Measurements from ENCODE around the gene CORO2B. TPM values are rescaled to one million over a fixed set of nuclear protein-coding genes. Genes with fewer than 3 reads are reported as not detected.
A peak's percentile ranks its signal among the peaks of the same experiment; 100 is the strongest.

The CORO2B gene
- total and polyA plus RNA-seq, 2 experiments from 2014 or later = 2.9 to 3.0 TPM

- TF ChIP-seq CTCF (IDR thresholded peaks at IDR 0.05; ENCODE audit: low read depth, low read length) = no peak
- no peak overlapping the region for H3K4me3 ChIP-seq
- H3K27ac ChIP-seq = no peak overlapping the region
- no peaks in the 10 kb centered on the region for H3K9me3 ChIP-seq (ENCODE audit: low read depth)
- no peaks in the 10 kb centered on the region for H3K36me3 ChIP-seq
- no peaks in the 10 kb centered on the region for H3K27me3 ChIP-seq
- H3K4me1 ChIP-seq (ENCODE audit: low read depth) = peaks cover 13% of the 10 kb centered on the region
- no peak for DNase-seq (ENCODE audit: low read depth in 1 of 2, low spot score in 1 of 2)
Measured at GRCh38 chr15:68585574-68586273, 6.9 kb downstream of the CORO2B start.

GRCh38 chr15:68586274-68586961, 7.6 kb downstream of the CORO2B start:
- no peaks in the 10 kb centered on the region for H3K27me3 ChIP-seq
- no peak for TF ChIP-seq CTCF (IDR thresholded peaks at IDR 0.05; ENCODE audit: low read depth, low read length)
- peak in 1 of 2 donors; percentile 25 for DNase-seq (ENCODE audit: low read depth in 1 of 2, low spot score in 1 of 2)
- H3K4me3 ChIP-seq = no peak overlapping the region
- peaks cover 13% of the 10 kb centered on the region for H3K4me1 ChIP-seq (ENCODE audit: low read depth)
- no peaks in the 10 kb centered on the region for H3K9me3 ChIP-seq (ENCODE audit: low read depth)
- no peak overlapping the region for H3K27ac ChIP-seq
- H3K36me3 ChIP-seq = no peaks in the 10 kb centered on the region

- H3K4me1 ChIP-seq (ENCODE audit: low read depth) = peaks cover 13% of the 10 kb centered on the region
- H3K27me3 ChIP-seq = no peaks in the 10 kb centered on the region
- H3K4me3 ChIP-seq = no peak overlapping the region
- no peaks in the 10 kb centered on the region for H3K36me3 ChIP-seq
- no peak for DNase-seq (ENCODE audit: low read depth in 1 of 2, low spot score in 1 of 2)
- no peak overlapping the region for H3K27ac ChIP-seq
- no peaks in the 10 kb centered on the region for H3K9me3 ChIP-seq (ENCODE audit: low read depth)
- TF ChIP-seq CTCF (IDR thresholded peaks at IDR 0.05; ENCODE audit: low read depth, low read length) = no peak
Measured at GRCh38 chr15:68587769-68588385, 9.1 kb downstream of the CORO2B start.

- no peaks in the 10 kb centered on the region for H3K27me3 ChIP-seq
- TF ChIP-seq CTCF (IDR thresholded peaks at IDR 0.05; ENCODE audit: low read depth, low read length) = no peak
- no peaks in the 10 kb centered on the region for H3K9me3 ChIP-seq (ENCODE audit: low read depth)
- H3K4me3 ChIP-seq = no peak overlapping the region
- peaks cover 13% of the 10 kb centered on the region for H3K4me1 ChIP-seq (ENCODE audit: low read depth)
- H3K36me3 ChIP-seq = no peaks in the 10 kb centered on the region
- H3K27ac ChIP-seq = no peak overlapping the region
- no peak for DNase-seq (ENCODE audit: low read depth in 1 of 2, low spot score in 1 of 2)
Measured at GRCh38 chr15:68589053-68589452, 10.3 kb downstream of the CORO2B start.

GRCh38 chr15:68589783-68590710, 11.3 kb downstream of the CORO2B start:
- H3K4me3 ChIP-seq = no peak overlapping the region
- no peaks in the 10 kb centered on the region for H3K9me3 ChIP-seq (ENCODE audit: low read depth)
- peaks cover 13% of the 10 kb centered on the region for H3K4me1 ChIP-seq (ENCODE audit: low read depth)
- DNase-seq (ENCODE audit: low read depth in 1 of 2, low spot score in 1 of 2) = no peak
- no peaks in the 10 kb centered on the region for H3K27me3 ChIP-seq
- H3K27ac ChIP-seq = no peak overlapping the region
- no peak for TF ChIP-seq CTCF (IDR thresholded peaks at IDR 0.05; ENCODE audit: low read depth, low read length)
- H3K36me3 ChIP-seq = no peaks in the 10 kb centered on the region

All from cardiac muscle cell (in vitro differentiated cells and primary cell).